Adrenal gland (tissue), 12 donors: ENCODE measurements around the gene KLF13. TPM values are rescaled to one million over a fixed set of nuclear protein-coding genes. Genes with fewer than 3 reads are reported as not detected.
A peak's percentile ranks its signal among the peaks of the same experiment; 100 is the strongest.

Source experiments
- DNase-seq, 7 donors: peaks; one replicate each; pipeline ENCODE4 v3.0.0-alpha.2; 2019 to 2020
- H3K27ac ChIP-seq, 5 donors: fragments of 200-600 bp; sonication (generic) in 4 of 5; 1 replicate in 3 of 5; 2 replicates in 2 of 5; pipeline versions ENCODE4 v1.5.1 to v1.8.0; 2016 to 2020; ENCODE audit warnings: mild to moderate bottlenecking in 1 of 5
- H3K27me3 ChIP-seq: fragments of 200-600 bp; 2 replicates; pipeline ENCODE4 v1.8.0; 2021
- H3K36me3 ChIP-seq, 2 donors: fragments of 200-600 bp; replicated peaks in 1 of 2; 1 replicate in 1 of 2; 2 replicates in 1 of 2; pipeline versions ENCODE4 v1.5.1 to v1.8.0; 2018 to 2022
- H3K4me1 ChIP-seq, 2 donors: fragments of 200-600 bp; replicated peaks in 1 of 2; 1 replicate in 1 of 2; 2 replicates in 1 of 2; pipeline versions ENCODE4 v1.5.1 to v1.8.0; 2018 to 2021
- H3K4me3 ChIP-seq, 4 donors: fragments of 200-600 bp; sonication (generic) in 3 of 4; one replicate each; pipeline ENCODE4 v1.5.1; 2016 to 2018
- H3K9me3 ChIP-seq, 3 donors: fragments of 200-600 bp; sonication (generic) in 1 of 3; replicated peaks in 1 of 3; 1 replicate in 2 of 3; 2 replicates in 1 of 3; pipeline versions ENCODE4 v1.5.1 to v1.8.0; 2016 to 2021
- POLR2A ChIP-seq, 2 donors: fragments of 450-650 bp; IDR thresholded peaks; one replicate each; pipeline ENCODE4 v1.6.1; 2017; ENCODE audit warnings: antibody characterized with exemption in 2 of 2, mild to moderate bottlenecking in 2 of 2, moderate library complexity in 1 of 2
- WGBS, 4 donors: extraction: QIAGEN DNeasy Blood & Tissue Kit in 2 of 4; methylation state at CpG; one replicate each; pipeline versions ENCODE4 v1.1.5 to v1.1.7; 2013 to 2017; 5-methylcytosine and 5-hydroxymethylcytosine counted together
- intact Hi-C, 2 donors: fragments of 100-400 bp; cut with DNase I; formaldehyde crosslinking; loops; one replicate each; pipeline versions ENCODE4 v1.14.1 to v1.15.0; 2022 to 2023
- polyA plus RNA-seq, 3 donors: library from polyadenylated mRNA; stranded (reverse); fragments of 200-250 nt in 2 of 3; fragments of 350-450 nt in 1 of 3; fragmentation: Illumina TruSeq in 1 of 3; extraction: RNeasy Lipid Tissue Mini Kit (QIAGEN cat#74804) in 1 of 3; gene quantifications; one replicate each; pipeline ENCODE4 v1.2.3, GENCODE V29; 2013 to 2014
- total RNA-seq, 9 donors: library from RNA; depleted of rRNA in 4 of 9; stranded (reverse); fragments of >200 nt in 4 of 9; fragments of 120-200 nt in 1 of 9; fragmentation: NEBNext Ultra II Directional in 1 of 9; extraction: Animal tissue kit (Norgen Biotek cat#: 25700) in 1 of 9; gene quantifications; one replicate each; pipeline versions ENCODE4 v1.1.0 to v1.2.4, GENCODE V29; 2013 to 2023
- TF ChIP-seq, protein P1 (sequence below), 6 experiments: fragments of 450-650 bp in 4 of 6; fragments of 200-600 bp in 2 of 6; sonication (generic) in 1 of 6; IDR thresholded peaks; 1 replicate in 5 of 6; 2 replicates in 1 of 6; pipeline versions ENCODE4 v1.5.1 to v1.8.0; 2016 to 2021; ENCODE audit warnings: antibody characterized with exemption in 6 of 6, mild to moderate bottlenecking in 2 of 6, moderate library complexity in 1 of 6
- donor health status: healthy with polysubstance abuse.
- donor health status: Bipolar disorder and iron deficiency.
- donor health status: DM: yes; HTN: yes; CAD: no.
- donor health status: DM: no; HTN: no; CAD: no.
- donor health status: DM: no; HTN: no; CAD: no.
- donor health status: DM: yes; HTN: yes; CAD: no.

The KLF13 gene
- total and polyA plus RNA-seq, 12 donors: 8.4 to 65.9 (median 31.9) TPM

DNA sequence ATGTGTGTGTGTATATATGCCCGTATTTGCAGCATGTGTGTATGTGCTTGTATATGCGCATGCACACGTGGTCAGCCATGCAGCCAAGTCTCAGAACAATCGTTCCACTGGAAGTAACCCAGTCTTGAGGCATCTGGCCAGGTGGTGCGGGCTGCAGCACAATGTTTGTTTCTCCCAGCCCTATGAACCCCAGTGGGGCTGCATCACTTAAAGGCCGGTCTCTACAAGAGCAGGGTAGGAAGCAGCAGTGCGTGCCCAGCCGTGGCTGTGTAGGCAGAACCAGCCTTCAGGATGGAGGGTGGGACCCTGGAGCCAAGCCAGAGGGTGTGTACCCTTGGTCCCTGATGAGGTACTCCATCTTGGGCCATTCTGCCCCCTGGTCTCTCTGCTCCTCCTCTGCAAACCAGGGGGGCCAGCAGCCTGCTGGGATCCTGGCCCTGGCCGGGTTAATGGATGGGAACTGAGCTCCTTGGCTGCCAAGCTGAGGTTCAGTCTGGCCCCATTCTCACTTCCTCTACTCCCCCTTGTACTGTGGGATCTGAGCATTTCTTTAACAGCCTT lies 11.8 kb downstream of the KLF13 start:
- H3K36me3 ChIP-seq: no peaks in the 10 kb centered on the region
- DNase-seq: no peak
- WGBS, 4 donors: 54 to 79% (median 68%) methylated on average over 3 to 9 of the region's 9 CpGs
- no peak overlapping the region for H3K4me3 ChIP-seq
- no peaks in the 10 kb centered on the region for H3K9me3 ChIP-seq
- peak overlapping the region in 4 of 5 donors; percentile 56 to 73 (median 62) for H3K27ac ChIP-seq
- intact Hi-C loops: loop anchor here in 1 of 2 donors (2.0 kb wide), 1 partner anchor 14 kb away; no protein-coding TSS in a partner anchor
- no peaks in the 10 kb centered on the region for H3K27me3 ChIP-seq
- peaks cover 25 to 79% of the 10 kb centered on the region in 2 donors for H3K4me1 ChIP-seq
- TF ChIP-seq, protein P1, sequence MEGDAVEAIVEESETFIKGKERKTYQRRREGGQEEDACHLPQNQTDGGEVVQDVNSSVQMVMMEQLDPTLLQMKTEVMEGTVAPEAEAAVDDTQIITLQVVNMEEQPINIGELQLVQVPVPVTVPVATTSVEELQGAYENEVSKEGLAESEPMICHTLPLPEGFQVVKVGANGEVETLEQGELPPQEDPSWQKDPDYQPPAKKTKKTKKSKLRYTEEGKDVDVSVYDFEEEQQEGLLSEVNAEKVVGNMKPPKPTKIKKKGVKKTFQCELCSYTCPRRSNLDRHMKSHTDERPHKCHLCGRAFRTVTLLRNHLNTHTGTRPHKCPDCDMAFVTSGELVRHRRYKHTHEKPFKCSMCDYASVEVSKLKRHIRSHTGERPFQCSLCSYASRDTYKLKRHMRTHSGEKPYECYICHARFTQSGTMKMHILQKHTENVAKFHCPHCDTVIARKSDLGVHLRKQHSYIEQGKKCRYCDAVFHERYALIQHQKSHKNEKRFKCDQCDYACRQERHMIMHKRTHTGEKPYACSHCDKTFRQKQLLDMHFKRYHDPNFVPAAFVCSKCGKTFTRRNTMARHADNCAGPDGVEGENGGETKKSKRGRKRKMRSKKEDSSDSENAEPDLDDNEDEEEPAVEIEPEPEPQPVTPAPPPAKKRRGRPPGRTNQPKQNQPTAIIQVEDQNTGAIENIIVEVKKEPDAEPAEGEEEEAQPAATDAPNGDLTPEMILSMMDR (IDR thresholded peaks at IDR 0.05): no peak
- no peak for TF ChIP-seq POLR2A (IDR thresholded peaks at IDR 0.05)

DNA sequence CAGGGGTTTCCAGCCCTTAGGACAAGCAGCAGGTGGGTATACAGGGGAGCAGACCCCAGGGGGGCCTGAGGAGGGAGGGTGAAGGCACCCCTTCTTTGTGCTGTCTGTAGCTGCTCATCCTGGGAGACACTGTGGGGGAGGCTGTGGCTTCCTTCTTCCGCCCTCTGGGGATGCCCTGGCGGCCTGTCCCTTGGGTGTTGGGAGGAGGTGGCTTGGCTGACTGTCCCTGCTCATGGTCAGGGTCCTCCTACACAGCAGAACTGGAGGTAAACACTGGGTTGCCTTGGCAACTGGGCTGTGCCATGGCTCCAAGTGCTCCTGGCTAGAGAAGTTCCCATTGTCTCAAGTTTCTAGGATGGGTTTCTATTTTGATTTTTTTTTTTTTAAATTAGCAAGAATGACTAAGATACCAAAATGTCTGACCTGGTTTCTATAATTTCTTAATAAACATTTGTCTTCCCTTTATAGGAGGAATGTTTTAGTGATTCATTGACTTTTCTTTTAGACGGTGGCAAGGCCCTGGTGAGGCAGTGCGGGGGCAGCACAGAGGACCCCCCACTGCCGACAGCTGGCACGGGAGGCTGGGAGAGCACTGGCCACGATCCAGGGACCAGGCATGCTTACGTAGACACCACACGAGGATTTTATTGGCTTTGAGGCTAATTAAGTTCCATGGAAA lies 12.4 kb downstream of the KLF13 start:
- intact Hi-C loops: loop anchor here in 1 of 2 donors (2.0 kb wide), 1 partner anchor 14 kb away; no protein-coding TSS in a partner anchor
- H3K36me3 ChIP-seq: no peaks in the 10 kb centered on the region
- TF ChIP-seq POLR2A (IDR thresholded peaks at IDR 0.05): no peak
- TF ChIP-seq, protein P1 (IDR thresholded peaks at IDR 0.05): no peak
- 15 to 30% (median 24%) methylated on average over 8 to 9 of the region's 9 CpGs for WGBS, 4 donors
- no peak overlapping the region for H3K4me3 ChIP-seq
- H3K9me3 ChIP-seq: no peaks in the 10 kb centered on the region
- no peaks in the 10 kb centered on the region for H3K27me3 ChIP-seq
- peaks cover 25 to 83% of the 10 kb centered on the region in 2 donors for H3K4me1 ChIP-seq
- H3K27ac ChIP-seq: peak overlapping the region in 4 of 5 donors; percentile 56 to 73 (median 62)
- peak; percentile 53 to 93 (median 84) for DNase-seq

DNA sequence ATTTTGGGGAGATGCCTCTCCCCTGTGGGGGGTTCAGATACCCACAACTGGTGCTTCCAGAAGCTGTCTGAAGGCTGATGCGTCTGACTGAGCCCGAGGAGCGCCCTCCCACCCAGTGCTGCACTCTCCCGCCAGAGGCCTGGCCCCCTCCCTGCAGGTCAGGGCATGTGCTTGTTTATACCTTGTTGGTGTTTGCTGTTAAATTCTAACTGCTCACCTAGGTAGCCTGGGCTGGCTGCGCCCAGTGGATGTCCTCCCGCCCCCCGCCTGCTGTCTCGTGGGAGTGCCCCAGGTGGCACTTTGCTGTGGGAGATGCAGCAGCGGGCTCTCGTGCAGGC lies 12.9 kb downstream of the KLF13 start:
- TF ChIP-seq, protein P1 (IDR thresholded peaks at IDR 0.05): no peak
- TF ChIP-seq POLR2A (IDR thresholded peaks at IDR 0.05): no peak
- no peaks in the 10 kb centered on the region for H3K36me3 ChIP-seq
- 89 to 96% (median 93%) methylated on average over 5 to 10 of the region's 10 CpGs for WGBS, 4 donors
- no peaks in the 10 kb centered on the region for H3K27me3 ChIP-seq
- no peak overlapping the region for H3K4me3 ChIP-seq
- no peaks in the 10 kb centered on the region for H3K9me3 ChIP-seq
- H3K27ac ChIP-seq: peak overlapping the region in 4 of 5 donors; percentile 56 to 73 (median 62)
- peaks cover 25 to 88% of the 10 kb centered on the region in 2 donors for H3K4me1 ChIP-seq
- DNase-seq: no peak
- intact Hi-C loops: loop anchor here in 1 of 2 donors (2.0 kb wide), 1 partner anchor 13 kb away; no protein-coding TSS in a partner anchor

DNA sequence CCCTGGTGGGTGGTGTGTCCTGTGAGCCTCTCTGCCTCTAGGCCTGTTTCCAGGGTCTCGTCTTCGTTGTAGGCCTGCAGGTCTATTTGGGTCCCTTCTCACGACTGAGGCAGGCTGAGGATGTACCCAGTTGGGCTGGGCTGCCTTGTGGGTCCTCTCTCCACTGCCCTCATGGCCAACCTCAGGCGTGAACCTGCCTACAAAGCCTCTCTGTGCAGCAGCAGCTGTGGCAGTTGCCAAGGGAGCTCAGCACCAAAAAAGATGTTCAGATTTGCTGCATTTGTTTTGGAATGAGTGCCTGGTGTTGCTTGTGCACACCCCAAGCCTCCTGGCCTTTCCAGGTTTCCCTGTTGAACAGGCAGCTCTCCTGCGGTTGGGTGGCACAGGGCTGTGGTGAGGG lies 13.4 kb downstream of the KLF13 start:
- Histone ChIP-seq H3K27ac (peak overlapping the region in 3 of 5 donors; percentile 56 to 73 (median 64)), H3K4me1 (peaks cover 29 to 88% of the 10 kb centered on the region in 2 donors), H3K36me3 (no peaks in the 10 kb centered on the region), H3K27me3 (no peaks in the 10 kb centered on the region), H3K4me3 (no peak overlapping the region), H3K9me3 (no peaks in the 10 kb centered on the region)
- no peak for TF ChIP-seq POLR2A (IDR thresholded peaks at IDR 0.05)
- TF ChIP-seq, protein P1 (IDR thresholded peaks at IDR 0.05): no peak
- DNase-seq: no peak
- WGBS, 4 donors: 80 to 100% (median 83%) methylated on average over 1 to 5 of the region's 5 CpGs
- intact Hi-C loops: no loop called here
